LHCN-M2 (cell line): Measurements from ENCODE around the gene STAT6. TPM values are rescaled to one million over a fixed set of nuclear protein-coding genes. Genes with fewer than 3 reads are reported as not detected.
"Not testable (repeated sequence)": the region's sequence is repeated elsewhere in the genome, so short reads cannot be mapped to it uniquely, and the experiment has no call there.

Experiments used
- DNase-seq: peaks from one replicate; pipeline ENCODE4 v3.0.0-alpha.2; 2012; ENCODE audit warnings: low read depth
- total RNA-seq: library from RNA; depleted of rRNA; stranded (reverse); fragments of >200 nt; gene quantifications from 2 replicates; pipeline ENCODE4 v1.2.3, GENCODE V29; 2014

Gene STAT6
- total RNA-seq, 1 experiment from 2014 or later, result 89.3 TPM

DNA sequence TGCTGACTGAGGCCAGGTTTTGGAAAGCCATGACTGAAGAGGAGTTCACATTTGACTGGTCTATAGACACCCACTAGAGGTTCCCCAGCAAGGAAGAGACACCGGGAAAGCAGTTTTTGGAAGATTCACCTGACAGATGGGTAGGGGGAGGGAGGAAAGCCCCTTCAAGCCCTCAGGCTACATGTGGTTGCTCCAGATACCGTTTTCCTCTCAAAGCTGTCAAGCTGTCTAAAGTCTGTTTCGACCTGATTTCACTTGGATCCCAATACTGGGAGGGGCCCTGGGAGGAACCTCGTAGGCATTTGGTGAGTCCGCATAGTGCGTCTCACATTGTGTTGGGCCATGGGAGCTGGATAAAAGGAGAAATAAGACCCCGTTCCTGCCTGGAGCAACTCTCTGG, 15.4 kb upstream of the STAT6 start:
- no peak for DNase-seq

DNA sequence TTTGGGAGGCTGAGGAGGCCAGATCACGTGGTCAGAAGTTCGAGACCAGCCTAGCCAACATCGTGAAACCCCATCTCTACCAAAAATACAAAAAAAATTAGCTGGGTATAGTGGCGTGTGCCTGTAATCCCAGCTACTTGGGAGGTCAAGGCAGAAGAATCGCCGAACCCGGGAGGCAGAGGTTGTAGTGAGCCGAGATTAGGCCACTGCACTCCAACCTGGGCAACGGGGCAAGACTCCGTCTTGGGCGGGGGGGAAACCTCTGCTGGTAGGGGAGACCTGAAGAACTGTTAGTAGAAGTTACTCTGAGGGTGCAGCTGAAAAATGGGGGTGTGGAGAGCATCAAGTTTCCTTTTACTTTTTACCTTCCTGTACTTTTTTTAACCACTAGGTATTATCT, 14.9 kb upstream of the STAT6 start:
- no peak for DNase-seq

DNA sequence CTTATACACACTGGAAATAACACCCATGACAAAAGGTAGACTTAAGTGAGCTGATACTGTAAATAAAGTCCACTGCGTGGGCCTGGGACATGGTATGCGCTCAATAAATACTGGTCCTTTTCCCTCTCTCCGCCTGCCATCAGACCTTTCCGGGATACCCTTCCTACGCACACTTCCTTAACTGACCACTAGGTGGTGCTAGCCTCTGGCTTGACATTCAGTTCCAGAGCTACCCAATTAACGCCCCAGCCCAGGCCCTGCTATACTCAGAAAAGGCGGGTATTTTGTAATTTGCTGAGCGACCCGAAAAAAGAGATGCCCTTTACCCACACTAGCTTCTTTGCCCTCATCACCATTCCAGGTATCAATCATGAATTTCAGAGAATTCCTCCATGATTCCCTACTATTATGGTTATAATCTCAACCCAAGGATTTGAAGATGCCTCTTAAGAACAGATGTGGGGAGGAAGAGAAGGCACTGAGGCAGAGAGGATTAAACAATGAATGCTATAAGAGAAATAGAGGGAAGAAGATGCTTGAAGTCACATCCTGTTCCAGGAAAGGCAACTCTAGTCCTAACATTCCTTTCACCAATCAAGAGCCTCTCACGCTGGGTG, 13.2 kb upstream of the STAT6 start:
- peak; percentile 72 for DNase-seq

DNA sequence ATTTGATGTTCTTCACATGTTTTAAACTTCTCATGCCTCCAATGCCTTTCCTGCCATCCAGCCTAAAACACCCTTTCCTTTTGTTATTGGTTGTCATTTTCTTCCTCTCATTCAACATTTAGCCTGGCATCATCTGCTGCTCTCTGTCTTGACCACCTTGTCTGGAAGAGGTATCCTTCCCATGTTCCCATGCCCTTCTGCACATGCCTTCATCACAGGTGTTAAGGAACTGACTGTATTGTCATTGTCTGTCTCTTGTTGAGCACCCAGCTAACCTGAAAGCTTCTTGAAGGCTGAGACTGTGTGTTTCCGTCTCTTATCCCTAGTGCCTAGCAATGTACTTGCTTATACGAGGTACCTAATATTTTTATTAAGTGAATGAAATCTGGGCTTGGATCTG, 12.7 kb upstream of the STAT6 start:
- DNase-seq, result no peak

DNA sequence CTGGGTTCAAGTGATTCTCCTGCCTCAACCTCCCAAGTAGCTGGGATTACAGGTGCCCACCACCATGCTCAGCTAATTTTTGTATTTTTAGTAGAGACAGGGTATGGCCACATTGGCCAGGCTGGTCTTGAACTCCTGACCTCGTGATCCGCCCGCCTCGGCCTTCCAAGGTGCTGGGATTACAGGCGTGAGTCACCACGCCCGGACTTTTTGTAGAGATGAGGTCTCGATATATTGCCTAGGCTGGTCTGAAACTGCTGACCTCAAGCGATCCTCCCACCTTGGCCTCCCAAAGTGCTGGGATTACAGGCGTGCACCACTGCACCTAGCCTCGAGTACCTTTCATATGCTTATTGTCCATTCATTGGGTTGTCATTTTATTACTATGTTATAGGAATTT, 9.6 kb upstream of the STAT6 start:
- DNase-seq, result not testable (repeated sequence)

DNA sequence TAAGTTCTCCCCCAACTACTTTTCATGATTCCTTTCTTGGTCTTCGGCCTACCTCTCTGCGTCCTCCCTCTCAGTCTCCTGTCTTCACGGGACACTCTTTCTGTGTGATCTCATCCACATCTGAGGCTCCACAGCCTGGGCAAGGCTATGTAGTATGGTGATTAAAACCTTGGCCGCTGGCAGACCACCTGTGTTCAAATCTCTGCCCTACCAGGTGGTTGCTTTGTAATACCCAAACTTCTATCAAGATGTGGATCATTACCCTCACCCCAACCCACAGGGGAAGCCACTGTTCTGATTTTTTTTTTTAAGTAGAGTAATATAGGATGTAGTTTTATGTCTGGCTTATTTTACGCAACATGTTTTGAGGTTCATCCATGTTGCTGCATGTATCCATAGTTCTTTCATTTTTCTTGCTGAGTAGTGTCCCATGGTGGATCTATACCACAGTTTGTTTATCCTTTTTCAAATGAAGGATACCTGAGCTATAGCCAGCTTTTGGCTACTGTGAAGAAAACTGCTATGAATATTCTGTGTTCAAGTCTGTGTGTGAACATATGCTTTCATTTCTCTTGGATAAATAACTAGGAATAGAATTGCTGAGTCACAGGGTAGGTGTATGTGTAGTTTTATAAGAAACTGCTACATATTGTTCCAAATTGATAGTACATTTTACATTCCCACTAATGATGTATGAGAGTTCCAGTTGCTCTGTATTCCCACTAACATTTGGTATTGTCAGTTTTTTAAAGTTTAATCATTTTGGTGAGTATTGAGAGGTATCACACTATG, 8.3 kb upstream of the STAT6 start:
- DNase-seq, result no peak

DNA sequence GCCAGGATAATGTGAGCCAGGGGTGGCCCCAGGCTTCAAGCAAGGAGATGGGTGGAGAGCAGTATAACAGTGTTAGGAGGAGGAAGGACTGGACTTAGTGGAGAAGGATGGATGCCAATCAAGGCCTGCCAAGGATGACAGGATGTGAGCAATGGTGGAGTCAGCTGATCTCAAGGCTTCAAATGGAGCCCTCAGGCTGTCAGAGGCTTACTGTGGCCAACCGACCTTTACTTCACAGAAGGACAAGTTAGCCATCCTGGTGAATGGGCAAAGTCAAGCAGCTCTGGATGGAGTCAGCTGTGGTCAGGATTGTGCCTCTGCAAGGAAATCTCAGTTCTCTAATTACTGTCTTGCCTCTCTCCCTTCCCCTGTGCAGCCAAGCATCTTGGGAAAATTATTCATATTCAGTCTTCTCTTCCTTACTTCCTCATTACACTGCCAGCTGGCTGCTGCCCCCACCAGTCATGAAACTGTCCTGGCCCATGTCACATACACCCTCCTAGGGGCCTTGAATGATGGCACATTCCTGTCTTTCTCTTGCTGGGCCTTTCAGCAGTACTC, 7.6 kb upstream of the STAT6 start:
- peak; percentile 69 for DNase-seq

DNA sequence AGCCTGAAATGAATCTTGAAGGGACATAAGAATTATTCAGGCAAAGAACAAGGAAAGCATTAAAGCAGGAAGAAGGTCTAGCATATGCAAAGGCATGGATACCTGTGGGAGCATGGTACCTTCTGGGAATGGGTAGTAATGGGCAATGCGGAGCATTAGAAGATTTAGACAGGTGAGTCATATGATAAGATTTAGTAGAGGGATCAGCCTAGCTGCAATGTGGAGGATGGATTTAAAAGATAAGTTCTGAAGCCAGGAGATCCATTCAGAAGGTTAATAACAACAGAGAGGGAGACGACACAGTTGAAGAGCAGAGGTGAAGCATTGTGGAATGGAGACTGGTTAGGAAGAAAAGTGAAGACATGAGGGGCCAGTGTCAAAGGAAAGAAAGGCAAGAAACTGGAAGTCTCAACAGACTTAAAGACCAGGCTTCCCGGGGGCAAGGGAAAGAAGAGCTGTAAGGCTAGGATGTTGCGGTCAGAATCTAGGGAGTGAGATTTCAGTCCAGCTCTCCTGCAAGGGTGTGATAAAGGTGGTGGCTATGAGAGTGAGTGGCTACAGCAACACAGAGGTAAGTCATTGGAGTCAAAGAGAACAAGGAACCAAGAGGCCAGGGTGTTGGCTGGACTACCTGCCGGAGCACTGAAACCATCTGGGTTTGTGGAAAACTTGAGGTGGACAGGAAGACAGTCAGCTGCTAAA, 5.6 kb upstream of the STAT6 start:
- no peak for DNase-seq

DNA sequence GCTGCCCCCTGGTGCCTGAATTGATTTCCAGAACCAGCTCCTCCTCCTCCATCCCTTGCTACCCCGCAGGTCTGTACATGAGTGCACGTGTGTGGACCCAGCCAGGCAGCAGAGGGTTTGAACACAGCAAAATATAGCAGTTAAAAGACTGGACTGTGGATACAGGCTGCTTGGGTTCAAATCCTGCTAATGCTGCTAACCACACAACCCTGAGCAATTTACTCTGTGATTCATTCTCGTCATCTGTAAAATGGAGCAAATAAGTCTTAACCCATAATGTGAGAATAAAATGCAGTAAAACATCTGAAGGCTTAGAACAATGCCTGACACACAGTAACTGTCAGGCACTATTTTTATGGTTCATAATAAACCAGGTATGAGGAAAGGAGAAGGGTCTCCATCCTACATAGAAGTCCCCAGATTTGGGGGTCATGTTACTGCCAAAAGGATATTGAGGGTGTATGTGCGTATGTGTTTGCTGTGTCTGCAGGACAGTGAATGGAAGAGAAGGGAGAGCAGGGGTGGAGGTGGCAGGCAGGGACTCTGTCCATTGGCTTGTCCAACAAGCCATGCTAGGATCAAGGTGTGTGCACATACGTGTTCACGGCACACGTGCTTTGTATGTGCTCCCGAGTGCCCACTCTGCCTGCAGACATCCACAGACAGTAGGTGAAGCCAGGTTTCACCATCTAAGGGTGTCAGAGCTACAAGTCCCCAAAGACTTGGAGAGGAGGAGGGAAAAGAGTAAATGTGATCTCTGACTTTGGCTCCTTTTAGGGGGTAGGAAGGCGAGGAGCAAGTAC, 1.5 kb upstream of the STAT6 start:
- DNase-seq, result no peak

DNA sequence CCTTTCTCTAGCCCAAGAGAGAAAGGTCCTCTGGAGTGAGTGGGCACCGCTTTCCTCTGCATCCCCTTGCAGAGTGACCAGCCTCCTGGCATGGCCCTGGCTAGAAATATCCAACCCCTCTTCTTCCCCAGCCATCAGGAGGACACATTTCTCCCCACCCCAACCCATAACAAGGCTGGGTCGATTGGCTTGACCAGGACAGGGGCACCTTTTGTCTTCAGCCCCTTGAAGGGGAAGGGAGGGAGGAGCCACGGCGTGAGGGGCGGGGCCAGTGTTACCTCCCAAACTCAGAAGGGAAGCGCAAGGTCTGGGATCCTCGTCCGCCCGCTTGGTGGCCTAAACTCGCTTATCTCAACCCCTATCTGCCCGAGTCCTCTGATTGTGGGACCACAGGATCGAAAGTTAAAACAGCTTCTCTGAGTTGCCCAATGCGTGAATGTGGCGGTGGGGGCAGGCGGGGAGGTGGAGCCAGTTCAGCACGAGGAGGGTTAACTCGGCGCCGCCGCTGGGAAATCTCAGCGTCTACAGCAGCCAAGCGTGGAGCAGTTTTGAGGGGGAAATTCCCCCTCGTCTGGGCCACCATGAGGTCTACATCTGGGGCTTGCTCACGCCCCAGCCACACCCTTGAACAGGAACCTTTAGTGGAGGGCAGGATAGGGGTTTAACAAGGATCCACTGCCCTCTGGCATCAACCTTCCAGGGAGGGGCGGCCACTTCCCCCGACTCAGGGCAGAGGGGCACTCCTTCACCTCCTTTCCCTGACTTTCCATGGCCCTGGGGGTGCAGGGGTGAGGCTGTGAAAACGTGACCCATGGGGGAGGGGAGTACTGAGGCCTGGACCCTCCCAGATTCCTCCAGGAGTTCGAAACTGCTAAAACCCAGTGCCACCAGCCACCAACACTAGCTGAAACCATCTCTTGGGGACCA, 795 bp downstream of the STAT6 start:
- peak; percentile 60 for DNase-seq

DNA sequence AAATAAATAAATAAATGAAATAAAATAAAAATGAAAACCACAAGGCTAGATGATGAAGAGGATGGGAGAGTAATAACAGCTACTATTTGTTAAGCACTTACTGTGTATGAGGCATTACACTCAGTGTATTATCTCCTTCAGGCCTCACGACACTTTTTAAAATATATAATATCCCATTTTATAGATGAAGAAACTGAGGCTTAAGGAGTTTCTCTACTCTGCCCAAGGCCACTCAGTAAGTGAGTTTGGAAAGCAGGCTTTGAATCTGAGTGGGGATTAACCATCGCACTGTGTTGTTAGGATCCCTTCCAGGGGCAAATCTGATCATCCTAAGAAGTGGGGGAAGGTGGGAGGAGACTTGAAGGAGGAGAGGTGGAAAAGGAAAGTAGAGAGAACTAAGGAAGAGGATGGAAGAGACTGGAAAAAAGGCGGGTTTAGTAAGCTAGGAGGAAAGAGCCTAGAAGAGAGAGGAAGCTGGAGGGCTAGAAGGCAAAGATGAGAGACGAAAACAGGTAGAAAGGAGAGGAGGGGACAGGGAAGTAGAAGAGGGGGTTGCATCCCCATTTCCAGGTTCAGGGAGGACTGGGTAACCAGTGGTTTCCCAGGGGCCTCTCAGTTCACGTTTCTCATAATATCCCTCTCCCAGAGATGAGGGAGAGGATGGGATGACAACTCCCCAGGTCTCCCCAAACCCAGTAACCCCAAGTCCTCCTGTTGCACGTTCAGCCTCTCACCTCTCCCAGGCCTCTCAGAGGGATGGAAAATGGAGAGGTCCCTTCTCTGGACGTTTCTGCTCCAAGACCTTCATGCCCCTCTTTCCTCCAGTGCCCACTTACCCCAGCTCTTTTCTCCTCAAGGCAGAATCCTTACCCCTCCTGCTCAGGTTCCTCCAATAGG, 1.7 kb downstream of the STAT6 start:
- DNase-seq, result no peak

DNA sequence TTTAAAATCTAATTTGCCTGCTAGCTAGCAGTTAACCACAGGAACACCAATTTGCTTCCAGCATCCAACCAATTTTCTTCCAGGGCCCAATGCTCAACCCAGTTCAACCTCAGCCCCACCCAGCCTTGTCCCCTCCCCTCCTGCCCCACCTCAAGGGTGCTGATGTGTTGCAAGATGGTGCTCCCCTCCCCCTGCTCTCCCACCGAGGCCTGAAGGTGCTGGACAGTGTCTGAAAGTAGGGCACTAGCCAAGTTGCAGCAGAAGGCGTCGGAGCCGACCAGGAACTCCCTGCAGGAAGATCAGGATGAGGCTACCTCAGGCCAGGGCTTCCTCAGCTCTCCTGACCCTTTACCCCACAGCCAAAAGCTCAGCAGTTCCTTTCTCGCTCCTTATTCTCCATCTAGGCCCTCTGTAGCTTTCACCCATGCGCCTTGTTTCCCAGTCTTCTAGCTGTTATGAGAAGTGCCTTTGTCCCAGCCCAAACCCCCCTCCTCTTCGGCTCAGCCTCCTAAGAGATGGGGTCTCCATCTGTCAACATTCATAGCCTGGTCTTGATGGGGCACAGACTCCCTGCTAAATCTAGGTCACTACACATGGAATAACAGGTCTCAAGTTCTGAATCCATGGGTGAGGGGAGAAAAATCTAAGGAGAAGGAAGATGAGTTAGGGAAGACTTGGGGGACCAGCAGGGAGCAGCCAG, 3.6 kb downstream of the STAT6 start:
- no peak for DNase-seq

DNA sequence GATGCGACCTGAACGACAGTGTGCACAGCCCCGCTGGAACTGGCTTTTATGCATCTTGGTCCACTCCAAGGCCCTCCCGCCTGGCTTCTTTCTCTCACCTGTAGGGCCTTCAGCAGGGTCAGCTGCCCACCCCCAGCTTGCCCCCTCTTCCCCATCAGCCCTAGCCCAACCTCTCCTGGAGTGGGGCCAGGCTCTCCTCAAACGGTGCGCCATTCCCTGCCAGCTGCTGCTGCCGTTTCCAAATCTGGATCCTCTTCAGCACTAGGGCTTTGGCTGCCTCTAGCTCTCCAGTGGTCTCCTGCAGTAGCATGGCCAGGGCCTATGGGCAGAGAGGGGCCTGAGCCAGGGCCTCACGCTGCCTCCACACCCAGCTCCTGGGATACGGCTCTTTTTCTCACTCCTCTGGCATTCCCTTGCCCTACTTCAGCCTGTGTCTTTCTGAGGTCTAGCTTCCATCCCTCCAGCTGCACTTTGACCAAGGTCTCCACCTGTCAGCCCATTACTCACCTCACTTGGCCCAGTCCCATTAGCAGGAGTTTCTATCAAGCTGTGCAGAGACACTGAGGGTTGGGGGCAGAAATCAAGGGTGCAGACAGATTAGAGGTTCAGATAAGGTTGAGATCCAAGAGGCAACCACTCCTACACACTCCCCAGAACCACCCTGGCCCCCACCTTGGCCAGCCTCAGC, 5.0 kb downstream of the STAT6 start:
- no peak for DNase-seq

DNA sequence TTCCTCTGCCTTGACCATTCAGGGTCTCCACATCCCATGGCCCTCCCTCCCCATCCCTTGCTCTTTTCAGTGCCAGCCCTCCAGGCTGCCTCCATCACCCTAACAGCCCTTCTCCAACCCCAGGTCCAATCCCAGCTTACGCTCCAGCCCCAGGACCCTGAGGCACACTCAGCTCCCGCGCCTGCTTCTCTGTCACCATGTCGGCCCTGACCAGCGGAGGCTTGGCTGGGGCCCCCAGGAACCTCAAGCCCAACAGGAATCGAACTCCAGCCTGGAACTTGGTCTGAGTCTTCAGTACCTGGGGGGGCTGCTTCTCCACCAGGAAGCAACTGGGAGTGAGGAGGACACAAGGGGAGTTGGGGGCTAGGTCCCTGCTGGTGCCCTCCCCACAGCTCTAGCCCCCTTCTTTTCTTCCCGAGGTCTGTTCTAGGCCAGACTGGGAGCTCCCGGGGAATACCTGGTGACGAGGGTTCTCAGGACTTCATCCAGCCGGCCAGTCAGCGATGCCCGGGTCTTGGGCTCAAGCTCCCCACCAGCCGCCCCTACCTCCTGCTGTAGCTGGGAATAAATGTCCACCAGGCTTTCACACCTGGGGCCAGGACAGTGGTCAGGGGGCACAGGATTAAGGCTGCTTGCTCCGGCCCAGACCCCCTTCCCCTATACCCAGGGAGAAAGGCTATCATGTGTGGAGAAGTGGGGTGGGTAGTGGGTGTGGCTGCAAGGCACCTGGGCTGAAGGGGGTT, 6.0 kb downstream of the STAT6 start:
- DNase-seq, result no peak

DNA sequence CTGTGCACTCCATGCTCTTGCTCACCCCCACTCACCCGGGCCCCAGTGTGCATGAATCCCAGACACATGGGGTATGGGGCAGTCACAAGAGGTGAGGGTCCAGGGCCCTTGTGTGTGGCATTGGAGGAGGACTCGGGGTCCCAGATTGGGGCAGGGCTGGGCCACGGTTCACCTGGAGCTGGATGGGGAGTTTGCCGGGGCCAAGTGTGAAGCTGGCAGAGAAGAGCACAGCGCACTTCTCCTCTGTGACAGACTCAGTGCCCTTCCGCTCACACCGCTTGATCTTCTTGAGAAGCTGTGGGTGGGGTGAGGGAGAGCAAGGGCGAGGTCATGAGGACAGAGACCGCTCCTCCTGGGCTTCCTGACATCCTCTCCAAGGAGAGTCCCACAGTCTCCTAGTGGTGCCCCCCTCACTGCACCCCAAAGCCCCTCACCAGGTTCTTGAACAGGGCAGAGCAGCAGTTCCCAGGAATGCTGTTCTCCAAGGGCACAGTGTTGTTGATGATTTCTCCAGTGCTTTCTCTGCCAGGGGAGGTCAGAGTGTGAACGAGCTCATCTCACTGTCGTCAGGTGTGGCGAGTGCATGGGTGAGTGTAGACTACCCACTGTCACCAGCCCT, 6.8 kb downstream of the STAT6 start:
- DNase-seq, result no peak

DNA sequence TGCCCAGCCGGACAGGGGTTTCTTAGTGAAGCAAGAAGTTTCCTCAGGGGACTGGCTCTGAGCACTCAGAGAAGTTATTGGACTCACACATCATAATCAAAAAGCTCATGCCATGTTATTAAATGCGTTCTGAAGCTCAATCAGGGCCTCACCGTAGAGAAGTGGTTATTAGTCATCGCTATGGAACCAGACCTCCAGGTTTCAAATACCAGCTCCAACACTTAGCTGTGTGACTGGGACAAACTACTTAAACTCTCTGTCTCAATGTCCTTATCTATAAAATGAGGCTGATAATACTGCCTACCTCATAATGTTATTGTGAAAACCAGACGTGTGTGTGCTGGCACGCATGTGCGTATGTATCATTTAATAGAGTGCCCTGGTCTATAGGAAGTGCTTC, 7.3 kb downstream of the STAT6 start:
- no peak for DNase-seq
